ENCODE results near the gene PTK7. TPM values are rescaled to one million over a fixed set of nuclear protein-coding genes. Genes with fewer than 3 reads are reported as not detected.

PTK7 gene
- total and polyA plus RNA-seq, 2 of the 8 experiments (the other 6 are each of a cell fraction or from before 2014, with no cell fraction given), result 110 to 138 TPM

DNA sequence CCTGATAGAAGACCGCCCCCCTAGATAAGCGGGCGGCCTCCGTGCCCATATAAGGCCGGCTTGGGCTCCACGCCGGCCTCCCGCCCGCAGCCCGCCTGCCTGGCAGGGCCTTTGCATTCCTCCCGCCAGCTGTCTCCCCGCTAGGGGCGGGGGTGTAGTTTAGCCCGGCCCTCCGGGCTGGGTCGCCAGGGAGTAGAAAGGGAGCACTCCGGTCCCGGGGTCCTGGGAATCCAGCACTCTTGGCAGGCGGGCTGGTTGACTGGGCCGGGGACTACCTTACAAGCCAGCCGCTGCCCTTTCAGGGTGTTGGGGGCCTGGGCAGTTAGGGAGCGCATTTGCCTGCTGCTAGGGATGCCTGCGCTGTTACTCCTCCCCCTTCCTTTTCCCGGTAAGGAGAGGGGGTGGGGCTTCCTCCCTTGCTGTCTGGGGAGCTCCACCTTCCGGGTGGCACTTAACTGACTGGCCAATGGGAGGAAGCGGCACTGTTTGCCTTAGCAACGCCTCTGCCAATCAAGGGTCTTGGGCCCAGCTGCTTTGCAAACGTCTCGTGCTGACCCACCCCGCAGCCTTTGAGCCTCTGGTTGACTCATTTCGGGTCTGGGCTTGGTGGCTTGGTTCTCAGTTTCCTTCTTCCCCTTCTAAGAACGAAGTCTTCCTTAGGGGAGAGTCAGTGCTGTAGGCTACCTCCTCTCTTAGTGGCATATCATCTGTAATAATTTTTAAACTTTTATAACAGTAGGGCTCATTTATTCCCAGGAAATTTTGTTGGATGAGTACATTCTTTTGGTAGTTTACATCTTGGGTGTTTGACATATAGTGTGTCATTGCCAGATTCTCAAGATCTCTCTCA, 98.4 kb downstream of the PTK7 start (continued):
- TF ChIP-seq CTCF (IDR thresholded peaks at IDR 0.05; ENCODE audit: control extremely low read depth in 1 of 3, insufficient read depth in 1 of 3, low read depth in 1 of 3, low read length in 3 of 3), result no peak; a peak in 1 of 4 replicates
- no peak for TF ChIP-seq CHD1 (IDR thresholded peaks at IDR 0.05; ENCODE audit: low read depth, low read length)
- no peak for TF ChIP-seq CBX5 (IDR thresholded peaks at IDR 0.05; ENCODE audit: low read depth, low read length)
- TF ChIP-seq EP300 (IDR thresholded peaks at IDR 0.05; ENCODE audit: borderline replicate concordance in 1 of 2, low read depth in 2 of 2, low read length in 2 of 2), result no peak; a peak in 1 of 3 replicates
- no peak for TF ChIP-seq SIX5 (IDR thresholded peaks at IDR 0.05; ENCODE audit: low read depth, low read length)
- TF ChIP-seq SRF (IDR thresholded peaks at IDR 0.05; ENCODE audit: low read depth, low read length), result peak; percentile 99
- TF ChIP-seq TAF1 (IDR thresholded peaks at IDR 0.05; ENCODE audit: low read depth, low read length), result peak; percentile 67; the same call in 1 of the 2 replicates
- TF ChIP-seq SP1 (IDR thresholded peaks at IDR 0.05; ENCODE audit: low read depth, low read length), result peak; percentile 91
- TF ChIP-seq KDM5A (IDR thresholded peaks at IDR 0.05; ENCODE audit: low read length), result no peak
- TF ChIP-seq HDAC6 (IDR thresholded peaks at IDR 0.05; ENCODE audit: low read depth, low read length), result no peak
- TF ChIP-seq SP4 (IDR thresholded peaks at IDR 0.05; ENCODE audit: low read length), result peak; percentile 84; the same call in 1 of the 2 replicates
- peak; percentile 55 for TF ChIP-seq ASH2L (IDR thresholded peaks at IDR 0.05; ENCODE audit: low read length)
- TF ChIP-seq ATF3 (IDR thresholded peaks at IDR 0.05; ENCODE audit: insufficient read depth, low read depth, low read length), result no peak
- TF ChIP-seq KDM4A (IDR thresholded peaks at IDR 0.05; ENCODE audit: low read depth, low read length, severe bottlenecking), result no peak
- peak; percentile 76 for TF ChIP-seq CHD2 (IDR thresholded peaks at IDR 0.05; ENCODE audit: low read length)
- TF ChIP-seq POLR2AphosphoS5 (IDR thresholded peaks at IDR 0.05; ENCODE audit: low read depth, low read length), result no peak; the same call in none of the 2 replicates
- 0 out of 2 replicates have a peak, but pooled peaks have one; percentile 37 for TF ChIP-seq TBP (IDR thresholded peaks at IDR 0.05; ENCODE audit: low read depth, low read length)
- no peak for TF ChIP-seq CBX8 (IDR thresholded peaks at IDR 0.05; ENCODE audit: borderline replicate concordance, low read depth, low read length)
- TF ChIP-seq BACH1 (IDR thresholded peaks at IDR 0.05; ENCODE audit: low read length), result no peak
